Measurements from ENCODE around the gene MOGAT2. TPM values are rescaled to one million over a fixed set of nuclear protein-coding genes. Genes with fewer than 3 reads are reported as not detected.

The MOGAT2 gene
- total and polyA plus RNA-seq, 2 of the 13 experiments (the other 11 are each of a cell fraction or from before 2014, with no cell fraction given) = 27.2 to 27.8 TPM

DNA sequence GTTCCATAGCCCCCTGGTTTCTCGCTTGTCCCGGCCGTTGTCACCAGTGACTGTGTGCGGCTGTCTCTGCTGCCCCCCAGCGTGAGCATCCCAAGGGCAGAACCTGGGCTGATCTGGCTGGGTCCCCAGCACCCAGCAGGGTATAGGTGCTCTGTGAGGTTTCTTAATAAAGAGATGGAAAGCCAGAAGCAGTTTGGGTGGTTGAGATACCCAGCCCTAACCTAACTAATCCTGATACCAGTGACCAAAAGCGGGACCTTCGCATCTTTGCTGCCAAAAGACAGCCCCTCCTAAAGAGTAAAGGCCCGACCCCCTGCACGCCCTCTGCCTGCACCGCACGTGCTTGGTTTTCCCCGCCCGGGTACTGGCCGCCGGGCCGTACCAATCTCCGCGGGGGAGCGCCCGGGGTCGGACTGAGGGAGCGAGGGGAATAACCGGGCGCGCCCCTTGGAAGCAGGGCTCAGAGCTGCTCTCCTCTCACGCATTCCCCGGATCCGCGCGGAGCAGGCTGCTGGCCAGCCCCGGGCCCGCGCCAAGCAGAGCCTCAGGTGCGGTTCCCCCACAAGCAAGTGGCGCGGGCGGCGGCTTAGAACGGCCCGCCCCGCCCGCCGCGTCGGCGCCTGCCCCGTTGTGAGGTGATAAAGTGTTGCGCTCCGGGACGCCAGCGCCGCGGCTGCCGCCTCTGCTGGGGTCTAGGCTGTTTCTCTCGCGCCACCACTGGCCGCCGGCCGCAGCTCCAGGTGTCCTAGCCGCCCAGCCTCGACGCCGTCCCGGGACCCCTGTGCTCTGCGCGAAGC is 50.7 kb downstream of the MOGAT2 start, which contains the start of gene DGAT2 (continued):
- TF ChIP-seq FOXP1 (IDR thresholded peaks at IDR 0.05) (no peak), FOXP1 (CRISPR knock-in tag; IDR thresholded peaks at IDR 0.05) (no peak), MAFF (IDR thresholded peaks at IDR 0.05; ENCODE audit: low read depth, low read length) (no peak), TMF1 (CRISPR knock-in tag; IDR thresholded peaks at IDR 0.05; ENCODE audit: low read depth) (0 out of 2 replicates have a peak, but pooled peaks have one; percentile 58), SCMH1 (CRISPR knock-in tag; IDR thresholded peaks at IDR 0.05; ENCODE audit: borderline replicate concordance) (no peak), PPARG (CRISPR knock-in tag; conservative IDR thresholded peaks at IDR 0.05) (0 out of 2 replicates have a peak, but pooled peaks have one; percentile 8), DPF2 (CRISPR knock-in tag; IDR thresholded peaks at IDR 0.05; ENCODE audit: borderline replicate concordance, low read depth) (no peak), ZNF703 (CRISPR knock-in tag; IDR thresholded peaks at IDR 0.05; ENCODE audit: borderline replicate concordance) (peak; percentile 97), NFKBIZ (CRISPR knock-in tag; IDR thresholded peaks at IDR 0.05) (0 out of 2 replicates have a peak, but pooled peaks have one; percentile 54), CREB3 (CRISPR knock-in tag; IDR thresholded peaks at IDR 0.05) (peak; percentile 91), HNRNPH1 (optimal IDR thresholded peaks at IDR 0.05; ENCODE audit: low read depth, low read length) (no peak), TSC22D2 (CRISPR knock-in tag; IDR thresholded peaks at IDR 0.05; ENCODE audit: borderline replicate concordance) (peak; percentile 46; the same call in 1 of the 2 replicates), AKAP8 (CRISPR knock-in tag; IDR thresholded peaks at IDR 0.05) (no peak), ATAD3A (CRISPR knock-in tag; IDR thresholded peaks at IDR 0.05) (no peak), REXO4 (CRISPR knock-in tag; IDR thresholded peaks at IDR 0.05; ENCODE audit: borderline replicate concordance) (no peak), KDM4B (CRISPR knock-in tag; IDR thresholded peaks at IDR 0.05) (peak; percentile 51; the same call in 1 of the 2 replicates), CCDC6 (CRISPR knock-in tag; IDR thresholded peaks at IDR 0.05) (peak; percentile 16), ZNF556 (CRISPR knock-in tag; IDR thresholded peaks at IDR 0.05; ENCODE audit: borderline replicate concordance) (no peak; the same call in 1 of the 2 replicates), MBD4 (IDR thresholded peaks at IDR 0.05; ENCODE audit: borderline replicate concordance, low read length) (no peak), ZNF562 (CRISPR knock-in tag; IDR thresholded peaks at IDR 0.05; ENCODE audit: borderline replicate concordance) (peak; percentile 79; the same call in 1 of the 2 replicates)
- TF ChIP-seq, protein P1, sequence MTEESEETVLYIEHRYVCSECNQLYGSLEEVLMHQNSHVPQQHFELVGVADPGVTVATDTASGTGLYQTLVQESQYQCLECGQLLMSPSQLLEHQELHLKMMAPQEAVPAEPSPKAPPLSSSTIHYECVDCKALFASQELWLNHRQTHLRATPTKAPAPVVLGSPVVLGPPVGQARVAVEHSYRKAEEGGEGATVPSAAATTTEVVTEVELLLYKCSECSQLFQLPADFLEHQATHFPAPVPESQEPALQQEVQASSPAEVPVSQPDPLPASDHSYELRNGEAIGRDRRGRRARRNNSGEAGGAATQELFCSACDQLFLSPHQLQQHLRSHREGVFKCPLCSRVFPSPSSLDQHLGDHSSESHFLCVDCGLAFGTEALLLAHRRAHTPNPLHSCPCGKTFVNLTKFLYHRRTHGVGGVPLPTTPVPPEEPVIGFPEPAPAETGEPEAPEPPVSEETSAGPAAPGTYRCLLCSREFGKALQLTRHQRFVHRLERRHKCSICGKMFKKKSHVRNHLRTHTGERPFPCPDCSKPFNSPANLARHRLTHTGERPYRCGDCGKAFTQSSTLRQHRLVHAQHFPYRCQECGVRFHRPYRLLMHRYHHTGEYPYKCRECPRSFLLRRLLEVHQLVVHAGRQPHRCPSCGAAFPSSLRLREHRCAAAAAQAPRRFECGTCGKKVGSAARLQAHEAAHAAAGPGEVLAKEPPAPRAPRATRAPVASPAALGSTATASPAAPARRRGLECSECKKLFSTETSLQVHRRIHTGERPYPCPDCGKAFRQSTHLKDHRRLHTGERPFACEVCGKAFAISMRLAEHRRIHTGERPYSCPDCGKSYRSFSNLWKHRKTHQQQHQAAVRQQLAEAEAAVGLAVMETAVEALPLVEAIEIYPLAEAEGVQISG (CRISPR knock-in tag; IDR thresholded peaks at IDR 0.05) = peak; percentile 75
- TF ChIP-seq, protein P2, sequence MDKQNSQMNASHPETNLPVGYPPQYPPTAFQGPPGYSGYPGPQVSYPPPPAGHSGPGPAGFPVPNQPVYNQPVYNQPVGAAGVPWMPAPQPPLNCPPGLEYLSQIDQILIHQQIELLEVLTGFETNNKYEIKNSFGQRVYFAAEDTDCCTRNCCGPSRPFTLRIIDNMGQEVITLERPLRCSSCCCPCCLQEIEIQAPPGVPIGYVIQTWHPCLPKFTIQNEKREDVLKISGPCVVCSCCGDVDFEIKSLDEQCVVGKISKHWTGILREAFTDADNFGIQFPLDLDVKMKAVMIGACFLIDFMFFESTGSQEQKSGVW (CRISPR knock-in tag; IDR thresholded peaks at IDR 0.05; ENCODE audit: borderline replicate concordance) = no peak
- TF ChIP-seq, protein P3, sequence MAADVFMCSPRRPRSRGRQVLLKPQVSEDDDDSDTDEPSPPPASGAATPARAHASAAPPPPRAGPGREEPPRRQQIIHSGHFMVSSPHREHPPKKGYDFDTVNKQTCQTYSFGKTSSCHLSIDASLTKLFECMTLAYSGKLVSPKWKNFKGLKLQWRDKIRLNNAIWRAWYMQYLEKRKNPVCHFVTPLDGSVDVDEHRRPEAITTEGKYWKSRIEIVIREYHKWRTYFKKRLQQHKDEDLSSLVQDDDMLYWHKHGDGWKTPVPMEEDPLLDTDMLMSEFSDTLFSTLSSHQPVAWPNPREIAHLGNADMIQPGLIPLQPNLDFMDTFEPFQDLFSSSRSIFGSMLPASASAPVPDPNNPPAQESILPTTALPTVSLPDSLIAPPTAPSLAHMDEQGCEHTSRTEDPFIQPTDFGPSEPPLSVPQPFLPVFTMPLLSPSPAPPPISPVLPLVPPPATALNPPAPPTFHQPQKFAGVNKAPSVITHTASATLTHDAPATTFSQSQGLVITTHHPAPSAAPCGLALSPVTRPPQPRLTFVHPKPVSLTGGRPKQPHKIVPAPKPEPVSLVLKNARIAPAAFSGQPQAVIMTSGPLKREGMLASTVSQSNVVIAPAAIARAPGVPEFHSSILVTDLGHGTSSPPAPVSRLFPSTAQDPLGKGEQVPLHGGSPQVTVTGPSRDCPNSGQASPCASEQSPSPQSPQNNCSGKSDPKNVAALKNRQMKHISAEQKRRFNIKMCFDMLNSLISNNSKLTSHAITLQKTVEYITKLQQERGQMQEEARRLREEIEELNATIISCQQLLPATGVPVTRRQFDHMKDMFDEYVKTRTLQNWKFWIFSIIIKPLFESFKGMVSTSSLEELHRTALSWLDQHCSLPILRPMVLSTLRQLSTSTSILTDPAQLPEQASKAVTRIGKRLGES (CRISPR knock-in tag; IDR thresholded peaks at IDR 0.05; ENCODE audit: borderline replicate concordance) = peak; percentile 94
